ENCODE data around the gene PLPP4. TPM values are rescaled to one million over a fixed set of nuclear protein-coding genes. Genes with fewer than 3 reads are reported as not detected.

Gene PLPP4
- polyA plus RNA-seq, 3 donors: not detected

- H3K27ac ChIP-seq (ENCODE audit: low read depth in 1 of 2, low read length in 2 of 2): no peak overlapping the region
- Mint-ChIP-seq H3K9me3 (peaks cover 0 to 4% (median 0%) of the 10 kb centered on the region in 7 donors), H3K4me1 (peaks cover 3% of the 10 kb centered on the region), H3K27me3 (ENCODE audit: low read depth in 3 of 3) (peaks cover 0 to 8% (median 4%) of the 10 kb centered on the region in 3 donors), H3K27ac (no peak overlapping the region), H3K36me3 (no peaks in the 10 kb centered on the region), H3K4me3 (no peak overlapping the region)
- H2AFZ ChIP-seq (ENCODE audit: insufficient read depth, low read depth, low read length, poor library complexity, severe bottlenecking): no peak overlapping the region
- no peaks in the 10 kb centered on the region for H3K36me3 ChIP-seq (replicated peaks in 1 of 2; ENCODE audit: control insufficient read depth in 1 of 2, insufficient read depth in 2 of 2, low read length in 2 of 2)
- H3K9me3 ChIP-seq (replicated peaks in 1 of 2; ENCODE audit: control insufficient read depth in 1 of 2, insufficient read depth in 1 of 2, low read length in 2 of 2): no peaks in the 10 kb centered on the region
- intact Hi-C loops (cut with micrococcal nuclease): no loop called here
- no peak for DNase-seq
- TF ChIP-seq CTCF (IDR thresholded peaks at IDR 0.05): no peak
- no peaks in the 10 kb centered on the region for H3K4me1 ChIP-seq (ENCODE audit: control insufficient read depth in 1 of 2, insufficient read depth in 2 of 2, low read length in 2 of 2)
- H3K79me2 ChIP-seq (ENCODE audit: insufficient read depth, low read length): no peaks in the 10 kb centered on the region
- H3K4me2 ChIP-seq (replicated peaks; ENCODE audit: extremely low read depth, low read length, poor library complexity, severe bottlenecking): no peak overlapping the region
- H3K9ac ChIP-seq (ENCODE audit: insufficient read depth, low read length, poor library complexity, severe bottlenecking): no peak overlapping the region
- no peaks in the 10 kb centered on the region for H4K20me1 ChIP-seq (ENCODE audit: insufficient read depth, low read length)
- no peak overlapping the region for H3K4me3 ChIP-seq (replicated peaks in 1 of 3; ENCODE audit: low read depth in 2 of 3, low read length in 3 of 3)
- 100% methylated on average over 1 of the region's 3 CpGs for WGBS (ENCODE audit: insufficient coverage)
- H3K27me3 ChIP-seq (ENCODE audit: control insufficient read depth in 2 of 2, insufficient read depth in 2 of 2, low read length in 2 of 2): no peaks in the 10 kb centered on the region
Measured at GRCh38 chr10:120632942-120633341, 175.9 kb downstream of the PLPP4 start.

GRCh38 chr10:120634659-120635058 lies 177.6 kb downstream of the PLPP4 start:
- H3K27ac ChIP-seq (ENCODE audit: low read depth in 1 of 2, low read length in 2 of 2): no peak overlapping the region

More at GRCh38 chr10:120634659-120635058, 177.6 kb downstream of the PLPP4 start:
- no peaks in the 10 kb centered on the region for H3K36me3 ChIP-seq (replicated peaks in 1 of 2; ENCODE audit: control insufficient read depth in 1 of 2, insufficient read depth in 2 of 2, low read length in 2 of 2)
- H3K9me3 ChIP-seq (replicated peaks in 1 of 2; ENCODE audit: control insufficient read depth in 1 of 2, insufficient read depth in 1 of 2, low read length in 2 of 2): no peaks in the 10 kb centered on the region
- H3K4me3 ChIP-seq (replicated peaks in 1 of 3; ENCODE audit: low read depth in 2 of 3, low read length in 3 of 3): no peak overlapping the region
- H3K79me2 ChIP-seq (ENCODE audit: insufficient read depth, low read length): no peaks in the 10 kb centered on the region
- intact Hi-C loops (cut with micrococcal nuclease): no loop called here
- Mint-ChIP-seq H3K27ac (no peak overlapping the region), H3K27me3 (ENCODE audit: low read depth in 3 of 3) (peaks cover 2 to 8% (median 3%) of the 10 kb centered on the region in 3 donors), H3K36me3 (no peaks in the 10 kb centered on the region), H3K4me1 (peaks cover 3% of the 10 kb centered on the region), H3K9me3 (peaks cover 0 to 4% (median under 1%) of the 10 kb centered on the region in 7 donors), H3K4me3 (no peak overlapping the region)
- H4K20me1 ChIP-seq (ENCODE audit: insufficient read depth, low read length): no peaks in the 10 kb centered on the region
- 90% methylated on average over 5 of the region's 12 CpGs for WGBS (ENCODE audit: insufficient coverage)
- no peak for TF ChIP-seq CTCF (IDR thresholded peaks at IDR 0.05)
- H3K4me1 ChIP-seq (ENCODE audit: control insufficient read depth in 1 of 2, insufficient read depth in 2 of 2, low read length in 2 of 2): no peaks in the 10 kb centered on the region
- H3K27me3 ChIP-seq (ENCODE audit: control insufficient read depth in 2 of 2, insufficient read depth in 2 of 2, low read length in 2 of 2): no peaks in the 10 kb centered on the region
- no peak overlapping the region for H2AFZ ChIP-seq (ENCODE audit: insufficient read depth, low read depth, low read length, poor library complexity, severe bottlenecking)
- no peak overlapping the region for H3K9ac ChIP-seq (ENCODE audit: insufficient read depth, low read length, poor library complexity, severe bottlenecking)
- H3K4me2 ChIP-seq (replicated peaks; ENCODE audit: extremely low read depth, low read length, poor library complexity, severe bottlenecking): no peak overlapping the region
- DNase-seq: no peak

Data from CD14-positive monocyte (primary cell).